ENCODE data around the gene MOSPD3. TPM values are rescaled to one million over a fixed set of nuclear protein-coding genes. Genes with fewer than 3 reads are reported as not detected.

Gene MOSPD3
- total and polyA plus RNA-seq, 2 of the 13 experiments (the other 11 are each of a cell fraction or from before 2014, with no cell fraction given): 7.6 to 8.8 TPM

GRCh38 chr7:100566018-100566531 lies 46.3 kb upstream of the MOSPD3 start (continued):
- TF ChIP-seq ZBED4 (CRISPR knock-in tag; IDR thresholded peaks at IDR 0.05; ENCODE audit: borderline replicate concordance) (no peak), CENPX (CRISPR knock-in tag; IDR thresholded peaks at IDR 0.05) (no peak), SAP130 (CRISPR knock-in tag; IDR thresholded peaks at IDR 0.05; ENCODE audit: low read depth) (0 out of 2 replicates have a peak, but pooled peaks have one; percentile 19), SMAD9 (CRISPR knock-in tag; IDR thresholded peaks at IDR 0.05) (no peak), ZNF44 (CRISPR knock-in tag; IDR thresholded peaks at IDR 0.05) (no peak), MYNN (CRISPR knock-in tag; IDR thresholded peaks at IDR 0.05; ENCODE audit: low read depth) (no peak), AHDC1 (CRISPR knock-in tag; IDR thresholded peaks at IDR 0.05; ENCODE audit: borderline replicate concordance) (no peak), ARID2 (CRISPR knock-in tag; IDR thresholded peaks at IDR 0.05; ENCODE audit: borderline replicate concordance) (no peak), ZNF460 (CRISPR knock-in tag; IDR thresholded peaks at IDR 0.05; ENCODE audit: borderline replicate concordance) (no peak), SRSF1 (optimal IDR thresholded peaks at IDR 0.05; ENCODE audit: low read depth, low read length) (no peak), RBM22 (optimal IDR thresholded peaks at IDR 0.05; ENCODE audit: low read length) (peak; percentile 93), ZBTB33 (CRISPR knock-in tag; IDR thresholded peaks at IDR 0.05) (no peak; the same call in 1 of the 2 replicates), ZNF616 (CRISPR knock-in tag; IDR thresholded peaks at IDR 0.05; ENCODE audit: low read depth) (no peak), FOXK2 (IDR thresholded peaks at IDR 0.05) (no peak), ZZZ3 (CRISPR knock-in tag; IDR thresholded peaks at IDR 0.05; ENCODE audit: borderline replicate concordance) (no peak), ATF7 (IDR thresholded peaks at IDR 0.05) (no peak), ATF7 (CRISPR knock-in tag; IDR thresholded peaks at IDR 0.05) (no peak), ZNF354B (CRISPR knock-in tag; IDR thresholded peaks at IDR 0.05) (no peak)
